ENCODE data around the gene RHPN2.
A peak's percentile ranks its signal among the peaks of the same experiment; 100 is the strongest.
"Not testable (repeated sequence)": the region's sequence is repeated elsewhere in the genome, so short reads cannot be mapped to it uniquely, and the experiment has no call there.

Gene RHPN2

DNA sequence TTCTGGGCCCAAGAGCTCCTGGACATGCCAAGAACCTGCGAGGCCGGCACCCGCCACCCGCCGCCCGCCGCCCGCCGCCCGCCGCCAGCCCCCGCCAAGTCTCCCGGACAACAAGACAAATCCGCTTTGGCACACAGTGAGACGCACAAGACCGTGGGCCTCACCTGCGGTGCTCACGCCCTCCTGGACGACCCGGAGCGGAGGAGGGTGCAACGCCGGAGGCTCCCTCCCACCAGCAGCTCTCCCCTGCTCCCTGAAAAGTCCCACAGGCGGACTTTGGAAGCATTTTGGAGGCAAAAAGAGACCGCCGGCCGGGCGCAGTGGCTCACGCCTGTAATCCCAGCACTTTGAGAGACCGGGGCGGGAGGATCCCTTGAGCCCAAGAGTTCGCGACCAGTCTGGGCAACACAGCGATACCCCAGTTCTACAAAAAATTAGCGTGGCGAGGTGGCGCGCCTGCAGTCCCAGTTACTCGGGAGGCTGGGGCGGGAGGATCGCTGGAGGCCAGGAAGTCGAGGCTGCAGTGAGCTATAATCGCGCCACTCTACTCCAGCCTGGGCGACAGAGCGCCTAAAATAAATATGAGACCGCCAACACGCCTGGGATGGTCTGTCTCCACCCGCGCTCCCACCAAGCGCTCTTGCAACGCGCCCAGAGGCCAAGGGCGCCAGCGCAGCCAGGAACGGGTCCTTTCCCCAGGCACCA, 783 bp downstream of the RHPN2 start:
- peak in 1 of 2 experiments; percentile 42 for DNase-seq

DNA sequence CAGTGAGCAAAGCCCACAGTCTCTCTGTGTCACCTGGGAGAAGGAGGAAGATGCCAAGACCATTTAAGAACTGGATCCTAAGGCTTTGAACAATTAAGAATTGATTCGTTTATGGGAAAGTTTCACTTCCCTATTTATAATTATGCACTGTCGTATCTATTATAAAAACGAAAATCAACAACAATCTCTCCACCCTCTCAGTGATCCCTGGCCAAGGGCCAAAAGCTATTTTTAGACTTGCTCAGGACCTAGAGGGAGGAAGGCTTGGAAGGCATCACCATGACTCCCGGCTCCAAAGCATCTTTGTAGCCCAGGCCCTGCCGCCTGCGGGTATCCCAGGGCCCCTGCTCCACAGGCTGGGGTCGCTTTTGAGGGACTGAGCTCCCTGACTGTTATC, 1.3 kb downstream of the RHPN2 start:
- DNase-seq = peak in 1 of 2 experiments; percentile 42

DNA sequence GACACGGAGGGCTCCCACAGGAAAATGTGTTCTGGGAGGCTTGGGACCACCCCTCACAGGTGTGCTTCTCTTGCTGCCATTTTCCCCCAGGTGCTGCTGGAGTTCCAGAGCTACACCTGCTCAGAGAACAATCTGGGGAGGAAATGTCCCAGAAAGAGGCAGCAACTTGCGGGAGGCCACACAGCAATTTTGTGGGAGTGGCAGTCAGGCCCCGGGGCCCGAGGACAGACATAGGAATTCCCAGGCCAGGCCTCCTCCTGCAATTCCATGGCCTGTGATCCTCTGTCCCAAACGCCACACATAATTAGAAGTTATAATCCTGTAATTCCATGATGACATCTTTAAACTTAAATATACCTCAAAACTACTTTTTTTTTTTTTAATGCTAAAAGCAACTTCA, 1.8 kb downstream of the RHPN2 start:
- no peak for DNase-seq

DNA sequence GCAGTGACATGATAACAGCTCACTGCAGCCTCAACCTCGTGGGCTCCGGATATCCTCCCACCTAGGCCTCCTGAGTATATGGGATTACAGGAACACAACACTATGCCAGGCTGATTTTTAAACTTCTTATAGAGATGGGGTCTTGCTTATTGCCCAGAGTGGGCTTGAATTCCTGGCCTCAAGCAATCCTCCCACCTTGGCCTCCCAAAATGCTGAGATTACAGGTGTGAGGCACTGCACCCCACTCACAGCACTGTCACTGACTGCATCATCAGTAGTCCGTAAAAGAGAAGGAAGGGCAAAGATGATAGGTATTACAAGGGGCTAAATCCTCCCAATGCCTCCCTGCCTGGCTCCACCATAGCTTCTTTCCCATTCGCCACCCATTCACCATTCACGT, 4.1 kb downstream of the RHPN2 start:
- no peak for DNase-seq

DNA sequence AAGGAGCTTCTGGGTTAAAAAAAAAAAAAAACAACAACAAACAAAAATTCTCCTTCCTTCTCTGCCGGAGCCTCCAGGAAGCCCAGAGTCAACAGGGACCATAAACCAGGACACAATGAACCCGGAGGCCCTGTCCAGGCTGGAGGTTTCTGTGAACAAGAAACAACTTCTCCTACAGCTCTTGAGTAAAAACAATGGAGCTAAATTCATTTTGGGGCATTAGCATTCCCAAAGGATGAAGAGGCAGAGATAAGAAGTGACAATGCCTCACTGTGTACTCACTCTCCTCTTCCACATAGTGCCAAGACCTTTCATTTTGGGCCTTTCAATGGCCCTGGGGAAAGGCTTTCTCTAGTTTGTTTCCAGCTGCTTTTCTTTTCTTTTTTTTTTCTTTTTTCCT, 9.0 kb downstream of the RHPN2 start:
- DNase-seq = no peak

DNA sequence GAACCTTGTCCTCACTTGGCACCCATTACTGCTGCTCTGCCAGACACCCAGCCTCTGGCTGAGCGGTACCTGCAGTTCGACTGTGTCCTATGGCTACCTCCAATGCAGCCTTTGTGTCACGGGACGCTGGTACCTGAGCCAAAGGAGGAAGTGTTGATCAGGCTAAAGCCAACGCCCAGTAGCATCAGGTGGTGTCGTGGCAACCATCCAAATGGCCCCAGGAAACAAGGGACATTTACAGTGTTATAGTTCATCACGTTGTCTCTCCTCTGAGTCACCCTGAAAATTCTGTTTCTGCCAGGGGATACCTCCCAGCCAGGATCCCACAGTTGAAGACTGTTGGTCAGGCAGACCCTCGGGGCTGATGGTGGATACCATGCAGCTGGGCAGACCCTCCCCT, 10.1 kb downstream of the RHPN2 start:
- DNase-seq = peak; percentile 42 to 73

DNA sequence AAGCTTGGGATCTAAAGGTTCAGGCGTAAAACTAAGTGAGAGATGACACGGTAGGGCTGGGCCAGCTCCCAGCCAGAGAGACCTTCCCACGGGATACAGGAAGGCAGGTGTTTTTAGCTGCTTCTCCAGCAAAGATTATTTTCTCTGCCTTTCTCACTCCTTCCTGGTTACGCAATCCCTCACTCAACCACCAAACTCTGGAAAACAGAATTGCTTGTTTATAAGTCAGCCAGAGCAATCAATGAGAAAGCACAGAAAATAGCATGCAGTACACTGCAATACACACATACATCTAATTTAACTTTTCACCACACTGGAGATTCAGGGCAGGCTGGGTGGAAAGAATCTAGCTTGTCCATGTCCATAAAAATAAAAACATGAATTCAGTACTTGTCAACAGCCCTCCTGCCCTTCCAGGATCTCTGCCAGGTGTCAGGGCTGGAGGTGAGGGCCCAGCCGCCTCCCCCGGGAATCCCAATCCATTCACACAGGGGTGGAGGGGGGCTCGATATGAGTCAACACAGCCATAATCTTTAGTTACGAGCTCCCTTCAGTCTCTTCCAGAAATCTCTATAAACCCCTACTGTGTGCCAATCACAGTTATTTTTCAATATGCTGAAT, 12.2 kb downstream of the RHPN2 start:
- DNase-seq = peak in 1 of 2 experiments; percentile 16

DNA sequence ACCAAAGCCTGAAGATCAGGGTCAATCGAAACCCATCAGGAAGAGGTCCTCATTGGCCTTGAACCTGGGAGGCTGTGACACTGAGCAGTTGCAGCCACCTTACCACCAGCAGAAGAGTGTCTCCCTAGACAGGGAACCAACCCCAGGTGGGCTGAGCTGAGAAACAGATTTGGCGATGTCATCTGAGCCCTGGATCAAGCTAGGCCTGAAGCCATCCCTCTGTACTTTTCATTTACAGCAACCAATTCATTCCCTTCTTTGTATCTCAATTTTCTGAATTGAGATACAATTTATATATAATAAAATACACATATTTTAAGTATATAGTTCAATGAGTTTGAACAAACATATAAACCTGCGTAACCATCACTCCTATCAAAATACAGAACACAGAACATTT, 14.6 kb downstream of the RHPN2 start:
- DNase-seq = no peak

DNA sequence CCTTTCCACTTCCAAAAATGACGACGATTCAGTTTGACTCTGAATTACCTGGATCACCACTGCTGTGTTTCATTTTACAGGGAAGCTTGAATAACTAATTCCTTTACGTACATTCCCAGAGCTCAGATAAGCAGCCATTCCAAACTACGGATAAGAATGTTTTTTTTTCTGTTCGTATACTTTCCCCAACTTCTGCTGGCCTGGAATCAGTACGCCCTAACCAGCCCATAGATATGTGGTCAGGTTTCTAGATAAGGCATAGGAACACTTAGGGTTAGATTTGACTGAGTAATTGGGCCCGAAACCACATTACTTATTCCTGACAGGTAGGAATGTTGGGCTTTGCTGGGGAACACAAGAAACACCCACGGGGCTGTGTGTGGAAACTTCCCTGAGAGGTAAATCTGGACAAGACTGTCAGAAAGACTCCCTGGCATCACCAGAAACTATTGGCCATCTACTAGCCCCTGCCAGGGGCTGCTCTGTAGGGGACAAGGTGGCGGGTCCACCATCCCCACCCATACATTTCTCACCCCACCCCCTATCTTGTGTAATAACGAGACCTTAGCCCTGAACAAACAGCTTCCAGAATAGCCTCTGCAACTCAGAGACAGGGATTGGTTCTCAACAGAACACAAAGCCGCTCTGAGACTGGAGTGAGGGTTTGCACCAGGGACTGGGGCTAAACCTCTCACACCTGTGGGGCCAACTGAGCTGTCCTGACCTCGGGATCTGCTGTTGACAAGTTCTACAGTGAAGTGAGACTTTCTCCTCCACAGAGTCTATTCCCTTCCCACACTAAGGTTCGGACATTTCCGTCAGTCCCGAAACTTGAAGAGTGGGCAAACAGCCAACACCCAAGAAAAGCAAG, 15.6 kb downstream of the RHPN2 start:
- DNase-seq = no peak

DNA sequence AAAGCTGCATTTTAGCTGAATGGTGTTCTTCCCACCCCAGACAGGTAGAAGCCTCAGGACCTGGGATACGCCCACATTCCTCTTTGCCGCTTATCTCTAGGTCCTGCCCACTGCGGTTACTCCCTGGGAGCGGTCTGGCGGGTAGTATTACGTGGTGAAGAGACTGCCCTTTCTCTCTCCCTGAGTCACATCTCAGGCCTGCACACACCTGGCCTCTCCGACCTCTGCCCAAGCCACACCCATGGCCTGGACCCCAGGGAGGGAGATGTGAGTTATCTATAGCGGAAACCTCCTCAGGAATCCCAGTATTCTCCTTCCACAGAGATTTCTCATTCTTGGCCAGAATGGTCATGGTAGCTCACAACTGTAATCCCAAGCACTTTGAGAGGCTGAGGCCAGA, 17.3 kb downstream of the RHPN2 start:
- no peak for DNase-seq

DNA sequence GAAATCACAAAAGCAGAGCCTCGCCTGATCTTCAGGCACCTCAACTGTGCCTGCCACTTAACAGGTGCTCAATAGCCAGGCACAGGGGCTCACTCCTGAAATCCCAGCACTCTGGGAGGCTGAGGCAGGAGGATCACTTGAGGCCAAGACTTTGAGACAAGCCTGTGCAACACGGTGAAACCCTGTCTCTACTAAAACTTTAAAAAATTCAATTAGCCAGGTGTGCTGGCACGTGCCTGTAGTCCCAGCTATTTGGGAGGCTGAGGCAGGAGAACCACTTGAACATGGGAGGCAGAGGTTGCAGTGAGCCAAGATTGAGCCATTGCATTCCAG, 22.9 kb downstream of the RHPN2 start:
- DNase-seq = not testable (repeated sequence)

DNA sequence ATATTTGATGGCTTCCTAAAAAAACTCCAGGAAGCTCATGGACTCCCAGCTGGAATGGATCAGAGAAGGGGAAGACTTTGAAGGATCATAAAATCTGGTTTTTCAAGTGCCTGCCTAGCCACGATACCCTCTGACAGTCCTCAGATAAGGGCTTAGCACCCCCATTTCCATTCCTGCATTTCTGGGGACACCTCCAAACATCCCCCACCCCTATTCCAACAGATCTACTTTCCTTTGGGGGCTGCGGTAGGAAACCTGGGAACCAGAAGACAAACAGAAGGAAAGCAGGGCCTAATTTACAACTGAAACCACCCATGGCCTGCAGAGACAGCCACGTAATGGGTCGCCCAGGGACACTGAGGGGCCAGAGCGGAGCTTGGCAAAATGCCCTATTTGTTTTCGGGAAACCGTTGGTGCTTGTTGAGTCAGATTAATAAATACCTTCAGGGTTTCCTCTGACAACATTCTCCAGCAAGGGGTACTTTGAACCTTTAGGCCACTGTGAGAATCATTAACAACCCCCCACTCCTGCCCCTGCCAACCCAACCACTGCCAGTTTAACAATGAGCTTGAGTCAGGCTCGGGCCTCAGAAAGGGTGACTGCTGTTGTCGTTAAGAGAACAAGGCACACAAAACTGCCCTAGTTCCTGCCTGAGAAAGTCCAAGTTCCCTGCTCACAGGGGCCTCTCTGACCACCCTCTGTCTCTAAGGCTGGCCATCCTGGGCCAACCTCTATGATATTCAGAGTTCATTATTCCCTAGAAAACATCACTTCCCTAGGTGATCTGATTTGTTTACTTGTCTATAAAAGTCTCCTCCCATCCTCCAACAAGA, 23.5 kb downstream of the RHPN2 start:
- DNase-seq = no peak

DNA sequence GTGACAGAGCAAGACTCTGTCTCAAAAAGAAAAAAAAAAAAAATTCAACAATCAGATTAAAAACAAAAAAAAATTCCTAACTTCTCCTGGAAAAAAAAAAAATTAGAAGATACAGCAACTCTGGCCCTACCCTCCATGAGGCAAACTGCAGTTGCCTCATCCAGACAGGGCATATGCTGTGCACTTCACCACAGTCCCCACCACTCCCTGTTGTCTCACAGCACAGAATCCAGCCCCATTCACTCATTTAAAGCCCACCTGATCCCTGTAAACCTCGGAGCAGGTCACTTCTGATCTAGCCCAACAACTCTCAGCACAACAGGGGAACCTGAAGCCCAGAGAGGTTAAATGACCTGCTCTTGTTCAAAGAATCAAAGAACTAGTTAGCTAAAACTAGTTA, 24.9 kb downstream of the RHPN2 start:
- no peak for DNase-seq

DNA sequence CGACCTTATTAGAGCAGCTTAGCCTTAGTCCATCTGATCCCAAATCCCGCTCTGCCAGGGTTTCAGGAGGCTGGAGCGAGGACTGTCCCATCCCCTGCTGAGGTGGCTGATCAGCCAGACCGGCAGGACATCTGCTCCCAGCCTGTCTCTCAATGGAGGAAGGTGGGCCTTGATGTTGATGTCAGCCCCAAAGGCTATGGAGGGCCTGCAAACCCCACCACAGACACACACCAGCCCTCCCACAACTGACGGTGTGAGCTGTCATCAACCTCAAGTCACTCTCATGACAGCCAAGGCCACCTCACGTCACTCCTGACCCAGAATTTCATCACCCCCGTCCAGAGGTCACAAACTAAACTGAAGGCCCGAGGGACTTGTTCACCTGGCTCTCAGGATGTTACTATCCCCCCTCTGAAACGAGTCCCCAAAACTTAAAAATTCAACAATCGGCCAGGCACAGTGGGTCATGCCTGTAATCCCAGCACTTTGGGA, 25.5 kb downstream of the RHPN2 start:
- no peak for DNase-seq

DNA sequence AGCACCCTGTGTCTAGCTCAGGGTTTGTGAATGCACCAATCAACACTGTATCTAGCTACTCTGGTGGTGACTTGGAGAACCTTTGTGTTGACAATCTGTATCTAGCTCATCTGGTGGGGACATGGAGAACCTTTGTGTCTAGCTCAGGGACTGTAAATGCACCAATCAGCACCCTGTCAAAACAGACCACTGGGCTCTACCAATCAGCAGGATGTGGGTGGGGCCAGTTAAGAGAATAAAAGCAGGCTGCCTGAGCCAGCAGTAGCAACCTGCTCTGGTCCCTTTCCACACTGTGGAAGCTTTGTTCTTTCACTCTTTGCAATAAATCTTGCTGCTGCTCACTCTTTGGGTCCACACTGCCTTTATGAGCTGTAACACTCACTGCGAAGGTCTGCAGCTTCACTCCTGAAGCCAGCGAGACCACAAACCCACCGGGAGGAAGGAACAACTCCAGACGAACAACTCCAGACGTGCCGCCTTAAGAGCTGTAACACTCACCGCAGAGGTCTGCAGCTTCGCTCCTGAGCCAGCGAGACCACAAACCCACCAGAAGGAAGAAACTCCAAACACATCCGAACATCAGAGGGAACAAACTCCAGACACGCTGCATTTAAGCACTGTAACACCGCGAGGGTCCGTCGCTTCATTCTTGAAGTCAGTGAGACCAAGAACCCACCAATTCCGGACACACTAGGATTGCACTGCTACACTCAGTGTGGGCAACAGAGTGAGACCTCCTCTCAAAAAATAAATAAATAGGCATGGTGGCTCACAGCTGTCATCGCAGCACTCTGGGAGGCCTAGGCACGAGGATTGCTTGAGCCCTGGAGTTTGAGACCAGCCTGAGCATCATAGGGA, 27.3 kb downstream of the RHPN2 start:
- DNase-seq = not testable (repeated sequence)

DNA sequence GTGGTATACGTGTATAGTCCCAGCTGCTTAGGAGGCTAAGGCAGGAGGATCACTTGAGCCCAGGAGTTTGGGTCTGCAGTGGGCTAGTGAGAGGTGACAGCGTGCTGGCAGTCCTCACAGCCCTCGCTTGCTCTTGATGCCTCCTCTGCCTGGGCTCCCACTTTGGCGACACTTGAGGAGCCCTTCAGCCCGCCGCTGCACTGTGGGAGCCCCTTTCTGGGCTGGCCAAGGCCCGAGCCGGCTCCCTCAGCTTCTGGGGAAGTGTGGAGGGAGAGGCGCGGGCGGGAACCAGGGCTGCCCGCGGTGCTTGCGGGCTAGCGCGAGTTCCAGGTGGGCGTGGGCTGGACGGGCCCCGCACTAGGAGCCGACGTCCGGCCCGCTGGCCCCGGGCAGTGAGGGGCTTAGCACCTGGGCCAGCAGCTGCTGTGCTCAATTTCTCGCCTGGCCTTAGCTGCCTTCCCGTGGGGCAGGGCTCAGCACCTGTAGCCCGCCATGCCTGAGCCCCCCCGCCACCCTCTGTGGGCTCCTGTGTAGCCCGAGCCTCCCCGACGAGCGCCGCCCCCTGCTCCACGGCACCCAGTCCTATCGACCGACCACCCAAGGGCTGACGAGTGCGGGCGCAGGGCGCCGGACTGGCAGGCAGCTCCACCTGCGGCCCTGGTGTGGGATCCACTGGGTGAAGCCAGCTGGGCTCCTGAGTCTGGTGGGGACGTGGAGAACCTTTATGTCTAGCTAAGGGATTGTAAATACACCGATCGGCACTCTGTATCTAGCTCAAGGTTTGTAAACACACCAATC, 28.1 kb downstream of the RHPN2 start:
- not testable (repeated sequence) for DNase-seq

DNA sequence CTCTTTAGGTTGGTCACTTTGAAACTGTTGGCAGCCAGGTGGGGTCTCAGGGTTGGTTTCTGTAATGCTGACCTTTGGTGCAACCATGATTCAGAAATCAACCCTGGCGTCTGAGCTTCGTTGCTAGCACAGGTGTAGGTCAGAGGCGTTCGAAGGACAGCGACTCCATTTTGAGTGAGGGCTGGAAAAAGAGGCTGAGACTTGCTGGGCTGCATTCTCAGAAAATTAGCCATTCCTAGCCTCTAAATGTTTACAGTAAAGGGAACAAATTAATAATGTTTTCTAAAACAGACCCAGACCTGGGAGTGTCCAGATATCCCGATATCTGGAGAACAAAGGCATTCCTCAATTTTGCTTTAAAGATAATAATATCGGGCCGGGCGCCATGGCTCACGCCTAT, 29.2 kb downstream of the RHPN2 start:
- no peak for DNase-seq

DNA sequence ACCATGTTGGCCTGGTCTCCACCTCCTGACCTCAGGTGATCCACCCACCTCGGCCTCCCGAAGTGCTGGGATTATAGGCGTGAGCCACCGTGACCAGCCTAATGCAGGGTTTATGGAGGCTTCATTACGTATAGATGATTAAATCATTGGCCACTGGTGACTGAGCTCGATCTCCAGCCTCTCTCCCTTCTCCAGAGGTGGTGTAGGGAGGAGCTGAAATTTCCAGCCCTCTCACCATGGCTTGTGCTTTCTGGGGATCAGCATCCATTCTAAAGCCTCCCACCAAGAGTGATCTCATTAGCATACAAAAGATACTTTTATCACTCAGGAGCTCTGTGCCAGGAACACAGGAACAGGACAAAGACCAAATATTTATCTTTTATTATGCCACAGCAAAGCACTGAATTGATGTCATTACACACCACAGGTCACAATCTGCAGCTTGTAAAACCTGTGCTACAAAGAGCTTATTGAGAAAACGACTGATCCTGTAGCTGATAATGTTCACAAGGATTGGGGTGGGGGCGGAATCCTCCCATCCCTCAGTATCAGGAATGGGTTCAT, 32.4 kb downstream of the RHPN2 start:
- peak; percentile 42 to 77 for DNase-seq

DNA sequence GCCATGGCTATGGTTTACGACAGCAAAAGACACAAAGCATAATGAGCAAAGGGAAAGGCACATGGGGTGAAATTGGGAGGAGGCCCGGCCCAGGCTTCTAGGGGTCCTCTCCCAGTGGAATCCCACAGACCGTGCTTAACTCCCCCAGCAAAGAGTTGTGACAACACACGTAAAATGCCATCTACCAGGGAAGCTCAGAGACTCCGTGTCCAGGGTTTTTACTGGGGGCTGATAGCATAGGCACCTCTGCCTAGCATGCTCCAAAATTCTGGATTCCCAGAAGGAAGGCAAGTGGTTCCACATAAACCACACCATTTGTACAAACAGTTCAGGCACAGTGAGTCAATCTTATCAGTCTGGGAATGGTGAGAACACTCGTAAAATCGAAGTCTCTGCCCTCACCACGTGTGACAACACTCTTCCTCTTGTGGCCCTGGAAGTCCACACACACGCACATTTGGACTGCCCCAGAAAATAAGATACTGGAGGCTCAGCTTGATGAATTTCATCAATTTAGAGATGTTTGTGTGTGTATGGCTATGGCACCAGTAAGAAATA, 34.9 kb downstream of the RHPN2 start:
- DNase-seq = no peak

DNA sequence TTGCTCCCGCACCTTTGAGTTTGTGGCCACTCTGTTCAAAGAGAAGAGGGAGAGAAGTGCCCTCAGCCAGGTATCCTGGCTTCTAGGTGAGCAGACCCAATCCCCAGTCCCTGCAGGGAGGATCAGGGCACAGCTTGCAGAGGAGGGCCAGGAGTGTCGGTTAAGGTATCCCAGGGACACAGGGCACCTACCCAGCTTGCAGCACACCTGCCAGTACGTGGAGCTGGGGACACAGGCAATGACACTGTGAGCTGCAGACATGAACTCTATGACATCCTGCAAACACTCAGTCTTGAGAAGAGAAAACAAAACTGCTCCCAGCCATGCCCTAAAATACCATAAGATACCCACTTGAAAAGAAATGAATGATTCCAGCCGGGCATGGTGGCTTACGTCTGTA, 38.1 kb downstream of the RHPN2 start:
- DNase-seq = not testable (repeated sequence)

All from NCI-H2081 (cell line).